Gastrocnemius medialis (tissue), 4 donors: ENCODE data around the gene ADGRL3.

ENCODE experiments used
- POLR2A ChIP-seq, 2 donors: fragments of 450-650 bp; IDR thresholded peaks; one replicate each; pipeline ENCODE4 v1.6.1; 2017; ENCODE audit warnings: antibody characterized with exemption in 2 of 2, mild to moderate bottlenecking in 2 of 2, moderate library complexity in 2 of 2
- TF ChIP-seq, protein P1 (sequence below), 5 experiments: fragments of 450-650 bp in 3 of 5; fragments of 200-600 bp in 2 of 5; sonication (generic) in 2 of 5; IDR thresholded peaks in 4 of 5; conservative IDR thresholded peaks in 1 of 5; 1 replicate in 4 of 5; 2 replicates in 1 of 5; pipeline ENCODE4 v1.5.1; 2016 to 2019; ENCODE audit warnings: antibody characterized with exemption in 5 of 5, mild to moderate bottlenecking in 3 of 5, moderate library complexity in 3 of 5

DNA sequence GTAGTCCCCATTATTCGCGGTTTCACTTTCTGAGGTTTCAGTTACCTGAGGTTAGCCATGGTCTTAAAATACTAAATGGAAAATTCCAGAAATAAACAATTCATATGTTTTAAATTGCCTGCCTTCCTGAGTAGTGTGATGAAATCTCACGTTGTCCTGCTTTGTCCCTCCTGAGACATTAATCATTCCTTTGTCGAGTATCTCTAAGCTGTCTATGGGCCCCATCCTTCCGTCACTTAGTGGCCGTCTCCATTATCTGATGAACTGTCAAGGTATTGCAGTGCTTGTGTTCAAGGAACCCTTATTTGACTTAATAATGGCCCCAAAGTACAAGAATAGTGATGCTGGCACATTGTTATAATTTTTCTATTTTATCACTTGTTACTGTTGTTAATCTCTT lies 94.8 kb downstream of the ADGRL3 start:
- TF ChIP-seq, protein P1, sequence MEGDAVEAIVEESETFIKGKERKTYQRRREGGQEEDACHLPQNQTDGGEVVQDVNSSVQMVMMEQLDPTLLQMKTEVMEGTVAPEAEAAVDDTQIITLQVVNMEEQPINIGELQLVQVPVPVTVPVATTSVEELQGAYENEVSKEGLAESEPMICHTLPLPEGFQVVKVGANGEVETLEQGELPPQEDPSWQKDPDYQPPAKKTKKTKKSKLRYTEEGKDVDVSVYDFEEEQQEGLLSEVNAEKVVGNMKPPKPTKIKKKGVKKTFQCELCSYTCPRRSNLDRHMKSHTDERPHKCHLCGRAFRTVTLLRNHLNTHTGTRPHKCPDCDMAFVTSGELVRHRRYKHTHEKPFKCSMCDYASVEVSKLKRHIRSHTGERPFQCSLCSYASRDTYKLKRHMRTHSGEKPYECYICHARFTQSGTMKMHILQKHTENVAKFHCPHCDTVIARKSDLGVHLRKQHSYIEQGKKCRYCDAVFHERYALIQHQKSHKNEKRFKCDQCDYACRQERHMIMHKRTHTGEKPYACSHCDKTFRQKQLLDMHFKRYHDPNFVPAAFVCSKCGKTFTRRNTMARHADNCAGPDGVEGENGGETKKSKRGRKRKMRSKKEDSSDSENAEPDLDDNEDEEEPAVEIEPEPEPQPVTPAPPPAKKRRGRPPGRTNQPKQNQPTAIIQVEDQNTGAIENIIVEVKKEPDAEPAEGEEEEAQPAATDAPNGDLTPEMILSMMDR (IDR thresholded peaks at IDR 0.05 in 4 of 5, conservative IDR thresholded peaks at IDR 0.05 in 1 of 5), result no peak
- TF ChIP-seq POLR2A (IDR thresholded peaks at IDR 0.05), result no peak
